GM18907 (cell line): Measurements from ENCODE around the gene STARD8.

Source experiments
- ATAC-seq: cut with Tn5 transposase; IDR thresholded peaks from one replicate; pipeline ENCODE4 v1.9.1; 2021; ENCODE audit warnings: mild to moderate bottlenecking, moderate library complexity; ENCODE audit not compliant: unreplicated experiment

STARD8 gene

DNA sequence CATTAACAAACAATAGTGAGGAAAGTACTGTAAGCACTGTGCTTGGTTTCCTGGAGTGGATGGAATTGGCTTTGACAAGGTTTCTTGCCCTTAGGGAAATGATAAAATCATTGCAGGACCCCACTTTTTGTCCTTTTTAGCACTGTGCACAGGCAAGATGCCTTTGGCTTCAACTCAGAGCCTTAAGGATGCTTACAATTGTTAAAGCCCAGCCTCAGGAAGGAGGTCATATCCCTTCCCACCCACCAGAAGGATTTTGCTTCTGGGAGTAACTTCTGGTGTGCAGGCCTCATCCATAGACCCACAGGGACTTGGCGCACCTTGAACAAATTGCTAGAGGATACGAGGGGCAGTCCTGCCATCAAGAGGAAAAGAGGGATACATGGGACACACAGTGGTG, 44.5 kb downstream of the STARD8 start:
- ATAC-seq = no peak

DNA sequence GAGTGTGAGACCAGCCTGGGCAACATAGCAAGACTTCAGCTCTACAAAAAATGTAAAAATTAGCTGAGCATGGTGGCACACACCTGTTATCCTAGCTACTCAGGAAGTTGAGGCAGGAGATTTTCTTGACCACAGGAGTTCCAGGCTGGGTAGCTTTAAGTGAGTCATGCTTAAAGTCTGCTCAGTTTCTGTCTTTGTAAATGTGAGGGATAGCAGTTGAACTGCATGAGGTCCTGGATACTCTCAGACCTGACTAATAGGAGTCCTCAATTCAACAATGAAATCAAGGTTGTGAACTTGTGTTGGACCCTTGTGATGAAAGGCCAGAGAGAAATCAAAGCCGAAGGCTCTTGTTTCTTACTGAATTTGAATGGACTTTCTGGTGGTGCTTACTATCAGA, 45.2 kb downstream of the STARD8 start:
- ATAC-seq = no peak

DNA sequence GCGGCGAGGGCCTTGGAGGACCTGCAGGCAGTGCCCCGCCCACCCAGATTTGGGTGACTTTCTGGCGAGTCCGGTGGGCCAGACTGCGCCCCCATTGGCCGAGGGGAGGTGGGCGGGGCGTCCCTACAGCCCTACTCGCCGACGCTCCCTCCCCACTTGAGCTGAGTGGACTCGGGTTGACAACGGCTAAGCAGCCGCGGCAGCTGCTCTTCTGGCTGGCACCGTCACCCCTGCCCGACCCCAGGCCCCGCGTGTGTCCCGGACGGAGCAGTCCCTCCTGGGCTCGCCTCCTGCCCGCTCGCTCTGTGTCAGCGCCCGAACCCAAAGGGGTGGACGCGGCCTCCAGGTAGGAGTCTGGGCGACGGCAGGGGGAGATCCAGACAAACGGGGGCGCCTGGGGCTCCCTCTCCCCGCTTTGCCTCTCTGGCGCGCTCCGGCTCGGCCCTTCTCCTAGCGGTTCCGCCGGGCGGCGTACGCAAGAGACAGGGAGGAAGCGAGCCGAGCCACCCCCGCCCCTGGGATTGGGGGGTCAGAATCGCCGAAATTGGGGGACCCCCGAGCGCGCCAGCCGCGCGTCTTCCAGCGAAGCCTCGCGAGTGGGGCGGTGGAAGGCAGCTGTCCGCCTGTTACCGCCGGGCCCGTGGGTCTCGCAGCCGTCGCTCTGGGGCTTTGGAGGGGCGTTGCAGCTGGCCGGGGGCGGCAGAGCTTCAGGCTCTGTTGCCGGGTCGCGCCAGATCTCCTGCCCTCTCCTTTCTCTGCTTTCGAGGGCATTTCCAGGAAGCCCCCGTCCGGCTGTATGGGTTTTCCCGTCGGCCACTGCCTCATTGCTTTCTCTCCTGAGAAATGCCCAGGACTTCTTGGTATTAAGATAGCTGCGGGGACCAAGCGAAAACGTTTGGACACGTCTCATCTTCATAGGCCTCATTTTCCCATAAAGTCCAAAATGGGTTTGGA, 46.3 kb downstream of the STARD8 start:
- ATAC-seq = peak; percentile 43

DNA sequence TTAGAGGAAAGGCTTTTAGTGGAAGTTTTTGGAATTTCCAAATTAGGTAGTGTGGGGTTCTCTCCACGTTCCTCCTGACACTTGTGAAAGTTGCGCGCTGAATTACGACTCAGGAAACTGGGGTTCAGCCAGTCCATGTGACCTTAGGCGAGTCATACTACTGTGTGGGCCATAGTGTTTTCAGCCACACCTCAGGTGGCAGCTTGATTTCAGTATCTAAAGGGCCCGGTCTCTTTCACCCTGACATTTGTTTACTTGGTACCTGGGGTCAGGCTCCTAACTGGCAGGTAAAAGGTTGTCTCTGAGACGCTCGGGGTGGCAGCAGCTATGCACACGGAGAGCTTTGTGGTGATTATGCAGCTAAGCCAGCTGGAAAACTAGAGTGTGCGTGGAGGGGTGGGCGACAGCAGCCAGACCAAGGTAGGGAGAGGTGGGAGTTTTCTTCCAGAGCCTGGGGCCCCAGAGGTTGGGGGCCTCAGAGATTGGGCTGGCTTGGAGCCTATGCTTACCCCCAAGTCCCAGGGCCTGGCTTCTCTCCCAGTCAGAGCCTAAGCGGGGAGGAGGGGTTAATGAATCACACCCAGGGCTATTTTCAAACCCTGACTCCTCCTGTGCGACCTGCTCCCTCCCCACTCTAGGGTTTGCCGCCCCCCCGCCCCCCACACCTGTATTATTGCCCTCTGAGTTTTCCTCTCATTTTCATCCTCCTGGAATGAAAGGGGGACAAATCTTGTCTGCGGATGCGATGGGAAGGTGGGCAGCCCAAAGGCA, 47.2 kb downstream of the STARD8 start:
- ATAC-seq = no peak

DNA sequence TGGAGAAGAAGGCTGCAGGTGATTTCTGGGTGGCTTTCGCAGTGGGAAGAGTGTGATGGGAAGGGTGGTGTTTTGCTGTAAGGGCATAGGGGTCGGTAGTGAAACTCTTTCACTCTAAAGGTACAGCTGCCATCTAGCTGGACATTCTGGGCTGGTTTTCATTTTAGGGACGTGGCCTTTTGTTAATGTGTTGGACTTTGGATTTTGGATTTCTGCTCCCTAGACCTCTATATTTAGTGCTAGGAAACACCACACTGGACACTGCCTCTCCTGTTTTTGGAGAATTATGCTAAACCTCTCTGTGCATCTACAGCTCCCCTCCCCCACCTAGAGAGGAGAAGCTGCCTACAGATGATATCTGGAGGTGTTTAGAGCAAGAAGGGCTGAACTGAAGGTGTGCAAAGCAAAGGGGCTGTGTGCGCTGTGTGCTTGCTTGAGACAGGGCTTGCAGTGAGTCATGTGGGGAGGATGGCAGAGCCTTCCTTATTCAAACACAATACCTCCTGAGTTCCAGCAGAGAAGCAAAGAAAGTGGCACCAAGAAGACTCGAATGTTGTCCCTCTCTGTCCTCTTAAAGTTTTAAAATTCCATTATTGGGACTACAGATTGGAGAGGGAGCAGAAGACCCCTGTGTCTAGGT, 47.9 kb downstream of the STARD8 start:
- no peak for ATAC-seq

DNA sequence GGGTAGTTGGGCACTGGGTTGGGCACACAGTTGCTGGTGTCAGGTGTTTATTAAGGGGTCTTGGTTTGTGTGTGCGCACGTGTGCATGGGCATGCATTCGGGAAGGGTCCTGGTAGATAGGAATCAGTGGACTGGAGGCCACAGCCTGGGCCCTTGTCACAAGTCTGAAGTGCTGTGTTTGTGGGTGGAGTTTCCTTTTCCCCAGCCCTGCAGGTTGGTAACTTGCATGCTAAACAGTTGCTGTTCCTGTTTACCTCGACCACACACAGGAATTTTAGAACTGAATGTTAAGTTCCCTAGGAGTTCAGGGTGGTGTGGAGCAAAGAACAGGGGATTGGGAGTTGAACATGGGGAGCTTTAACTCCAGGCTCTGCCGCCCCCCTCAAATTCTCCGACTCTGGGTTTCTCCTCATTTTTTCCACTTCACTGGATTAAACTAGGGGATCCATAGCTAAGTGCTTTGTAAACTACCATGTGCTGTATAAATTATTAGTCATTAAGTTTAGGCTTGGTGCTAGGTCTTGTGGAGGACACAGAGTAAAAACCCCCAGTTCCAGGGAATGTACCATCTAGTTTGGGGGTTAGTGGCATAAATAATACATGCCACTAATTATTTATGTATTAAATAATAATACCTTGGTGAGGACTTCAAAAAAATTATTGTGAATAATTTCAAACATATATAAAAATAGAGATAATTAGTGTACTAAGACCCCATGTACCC, 49.0 kb downstream of the STARD8 start:
- ATAC-seq = no peak

DNA sequence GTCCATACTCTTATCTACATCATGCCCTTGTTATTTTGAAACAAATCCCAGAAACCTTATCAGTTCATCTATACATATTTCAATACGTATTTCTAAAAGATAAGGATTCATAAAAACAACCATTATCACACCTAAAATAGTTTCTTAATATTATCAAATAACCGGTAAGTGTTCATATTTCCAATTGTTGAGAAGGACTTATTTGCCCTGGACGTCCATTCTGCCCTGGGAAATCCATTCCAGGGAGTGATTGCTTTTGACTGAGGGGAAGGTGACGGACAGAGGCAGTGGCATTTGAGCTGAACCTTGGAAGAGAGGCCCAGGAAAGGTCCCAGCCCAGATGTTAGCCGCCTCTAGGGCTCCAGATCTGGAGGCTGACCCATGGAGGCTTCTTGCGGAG, 49.6 kb downstream of the STARD8 start:
- no peak for ATAC-seq

DNA sequence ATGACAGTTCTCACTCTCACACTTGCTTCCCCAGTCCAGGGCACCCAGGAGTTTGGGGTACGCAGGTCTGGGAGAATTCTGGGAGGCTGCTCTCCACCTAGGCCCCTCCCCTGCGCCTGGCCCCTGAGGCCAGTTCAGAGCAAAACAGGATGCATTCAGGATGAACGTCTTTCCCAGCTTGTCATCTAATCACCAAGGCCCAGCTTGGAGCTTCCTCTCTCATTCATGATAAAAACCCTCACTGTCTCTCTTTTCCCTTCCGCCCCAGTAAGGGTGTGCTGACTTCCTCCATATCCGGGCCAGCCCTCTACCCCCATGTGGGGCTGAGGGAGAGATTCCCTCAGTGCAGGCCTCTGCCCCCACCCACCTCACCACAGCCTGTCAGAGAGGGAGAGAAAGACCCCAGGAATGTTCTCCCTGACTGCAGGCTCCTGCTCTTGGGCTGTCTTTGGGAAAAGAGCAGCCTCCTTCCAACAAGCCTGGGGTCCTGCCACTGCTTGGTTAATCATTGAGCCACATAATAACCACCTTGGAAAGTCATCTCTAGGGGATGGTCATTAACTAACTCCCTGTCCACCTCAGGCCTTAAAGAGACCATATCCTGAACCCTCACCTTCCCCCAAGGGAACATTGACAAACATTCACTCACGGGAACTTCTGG, 50.1 kb downstream of the STARD8 start:
- ATAC-seq = no peak

DNA sequence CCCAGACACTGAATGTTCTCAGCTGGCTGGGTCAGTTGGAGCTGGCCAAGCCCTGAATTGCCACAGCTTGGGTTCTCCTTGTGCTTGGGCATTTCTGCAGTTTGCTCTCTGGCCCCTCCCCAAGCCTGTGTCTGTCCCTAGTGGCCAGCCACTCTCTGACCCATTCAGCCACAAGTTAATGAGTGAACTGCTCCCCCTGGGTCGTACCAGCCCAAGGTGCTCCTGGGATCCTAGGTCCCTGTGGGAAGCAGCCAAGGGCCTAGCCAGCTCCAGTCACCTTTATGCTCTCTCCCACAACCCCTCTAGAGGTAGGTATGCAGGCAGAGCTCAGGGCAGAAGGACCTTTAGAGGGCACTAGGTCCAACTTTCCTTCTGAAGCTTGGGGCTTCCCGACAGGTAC, 51.5 kb downstream of the STARD8 start:
- no peak for ATAC-seq

DNA sequence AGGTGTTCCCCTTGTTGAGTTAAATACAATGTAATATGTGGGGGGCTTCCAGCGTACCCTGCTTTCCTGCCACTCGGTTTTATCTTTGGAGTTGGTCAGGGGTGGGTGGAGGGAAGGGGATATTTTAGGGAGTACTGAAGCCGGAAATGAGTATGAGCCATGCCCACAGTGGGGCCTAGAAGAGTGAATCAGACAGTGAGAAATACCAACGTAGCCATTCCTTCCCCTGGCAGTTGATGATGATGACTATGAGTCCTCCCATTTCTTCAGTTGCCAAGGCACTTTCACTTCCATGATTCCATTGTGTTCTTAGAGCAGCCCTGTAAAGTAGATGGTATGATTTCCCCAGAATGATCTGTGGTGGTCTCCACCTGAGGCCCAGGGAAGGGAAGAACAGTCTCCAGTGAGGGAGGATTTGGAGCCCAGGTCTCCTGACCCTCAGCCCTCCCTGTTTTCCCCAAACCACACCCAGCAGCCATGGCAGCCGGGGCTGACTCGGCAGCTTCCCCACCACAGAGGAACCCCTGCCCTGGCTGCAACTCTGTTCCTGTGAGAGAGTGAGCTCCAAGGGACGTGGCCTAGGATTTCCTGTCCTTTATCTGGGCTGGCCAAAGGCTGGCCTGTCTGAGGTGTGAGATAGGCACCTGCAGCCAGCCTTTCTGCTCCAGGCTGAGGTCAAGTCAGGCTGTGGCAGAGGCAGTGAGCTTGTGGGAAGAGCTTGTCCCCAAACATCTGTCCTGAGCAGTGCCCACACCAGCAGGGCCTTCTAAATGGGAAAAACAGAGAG, 52.7 kb downstream of the STARD8 start:
- ATAC-seq = no peak

DNA sequence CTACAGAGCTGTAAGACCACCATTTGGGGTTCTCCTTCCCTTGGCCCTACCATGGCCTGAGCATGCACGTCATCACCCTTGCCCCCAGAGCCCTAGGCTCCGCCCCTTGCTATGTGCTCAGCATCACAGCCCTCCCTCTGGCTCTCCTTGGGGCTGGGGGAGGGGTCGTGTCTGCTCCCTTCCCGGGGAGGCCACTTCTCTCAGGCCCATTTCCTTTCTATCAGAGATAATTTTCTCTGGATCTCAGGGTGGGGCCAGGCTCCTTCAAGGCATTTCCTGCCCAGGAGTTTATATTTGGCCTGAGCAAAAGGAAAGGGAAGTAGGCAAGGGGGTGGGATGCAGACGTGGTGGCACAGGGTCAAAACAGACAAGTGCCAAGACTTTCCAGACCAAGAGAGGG, 55.9 kb downstream of the STARD8 start:
- no peak for ATAC-seq

DNA sequence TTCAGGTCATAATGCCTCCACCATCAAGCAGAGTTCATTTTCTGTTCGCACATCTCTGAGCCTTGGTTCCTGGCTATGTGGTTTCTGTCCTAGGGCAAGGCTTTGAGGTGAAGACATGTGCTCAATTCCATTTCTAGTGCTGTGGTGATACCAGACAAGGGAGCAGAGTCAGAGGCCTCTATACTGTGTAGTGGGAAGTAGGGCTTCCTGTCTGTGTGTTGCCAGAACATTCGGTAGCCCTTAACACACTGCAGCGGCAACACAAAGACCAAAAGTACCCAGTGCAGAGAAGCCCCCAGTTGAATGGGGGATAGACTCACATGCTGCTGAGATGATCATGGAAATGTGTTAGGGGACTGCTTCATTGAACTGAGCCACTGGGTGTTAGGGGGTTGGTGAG, 56.4 kb downstream of the STARD8 start:
- no peak for ATAC-seq

DNA sequence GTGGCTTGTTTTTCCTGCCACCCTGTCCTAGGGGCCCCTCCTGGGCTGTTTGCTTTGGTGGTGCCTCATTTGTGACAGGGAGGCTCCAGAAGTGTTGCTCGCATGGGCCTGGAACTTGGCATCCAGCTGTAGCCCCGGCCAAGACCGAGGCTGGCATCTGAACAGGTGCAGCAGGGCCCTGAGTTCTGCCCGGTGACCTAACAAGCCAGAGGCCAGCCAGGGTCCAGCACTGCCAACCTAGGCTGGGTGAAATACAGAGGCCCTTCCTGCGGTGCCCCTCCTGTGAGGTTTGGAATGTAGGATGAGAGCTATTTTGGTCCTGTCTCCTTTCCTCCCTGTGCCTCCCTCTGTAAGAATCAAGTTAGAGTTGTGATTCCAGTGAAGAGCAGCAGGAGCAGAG, 58.5 kb downstream of the STARD8 start:
- no peak for ATAC-seq

DNA sequence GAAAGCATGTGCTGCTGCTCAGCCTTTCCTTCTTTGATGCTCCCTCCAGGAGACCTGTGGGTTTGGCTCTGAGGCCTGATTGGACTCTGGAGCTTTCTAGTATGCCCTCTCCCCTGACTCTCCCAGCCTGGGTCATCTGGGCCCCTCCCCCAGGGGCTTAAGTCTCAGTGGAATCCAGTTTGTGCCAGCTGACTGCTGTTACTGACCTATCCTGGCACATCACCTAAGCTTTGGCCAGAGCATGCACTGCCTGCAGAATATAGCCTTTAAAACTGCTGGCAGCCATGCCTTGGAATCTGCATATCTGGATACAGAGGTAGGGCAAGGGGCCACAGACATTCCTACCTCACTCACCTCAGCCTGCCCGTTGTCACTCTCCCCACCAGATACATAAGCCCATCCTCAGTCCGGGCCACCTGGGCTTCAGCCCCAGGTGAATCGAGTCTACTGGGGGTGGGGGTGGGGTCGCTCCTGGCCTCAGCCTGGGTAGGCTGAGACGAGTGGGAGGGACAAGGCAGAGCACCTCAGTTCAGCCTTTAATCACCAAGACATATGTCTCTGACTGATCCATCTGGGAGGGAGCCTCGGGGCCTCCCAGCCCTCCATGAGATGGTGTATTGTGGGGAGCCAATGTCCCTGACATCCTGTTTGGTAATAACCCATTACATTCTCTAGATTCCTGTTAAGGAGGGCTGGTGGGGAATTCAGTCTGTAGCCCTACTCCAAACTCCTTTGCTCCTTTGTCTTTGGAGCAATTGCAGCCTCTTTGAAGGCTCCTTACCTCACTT, 61.2 kb downstream of the STARD8 start:
- ATAC-seq = no peak

DNA sequence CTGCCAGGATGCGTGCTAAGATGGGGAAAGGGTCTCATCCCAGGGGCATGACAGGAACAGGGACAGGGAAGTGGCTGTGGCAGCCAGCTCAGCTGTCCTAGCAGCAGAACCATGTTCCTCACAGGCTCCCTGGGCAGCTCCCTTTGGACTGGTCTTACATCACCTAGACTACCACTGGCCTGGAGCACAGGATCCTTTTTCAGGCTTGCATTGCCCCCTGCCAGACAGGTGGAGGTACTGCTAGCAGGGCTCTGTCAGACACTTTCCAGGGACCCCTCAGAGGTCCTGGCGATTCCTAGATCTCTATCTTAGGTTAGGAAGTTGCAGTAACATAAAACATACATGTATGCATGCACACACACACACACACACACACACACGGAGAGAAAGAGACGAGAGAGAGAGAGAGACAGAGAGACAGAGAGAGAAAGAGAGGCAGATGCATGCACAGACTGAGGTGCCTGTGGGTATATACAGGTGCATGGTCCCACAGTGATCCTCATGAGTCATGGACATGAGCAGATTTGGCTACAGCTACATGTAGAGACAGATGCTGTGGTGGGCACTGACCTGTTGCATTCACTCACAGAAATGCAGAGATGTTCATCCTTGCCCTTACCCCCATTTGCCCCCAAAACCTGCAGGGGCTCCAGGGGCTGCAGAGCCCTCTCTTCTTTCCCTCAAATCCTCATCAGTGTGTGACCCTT, 63.6 kb downstream of the STARD8 start:
- ATAC-seq = peak; percentile 62

DNA sequence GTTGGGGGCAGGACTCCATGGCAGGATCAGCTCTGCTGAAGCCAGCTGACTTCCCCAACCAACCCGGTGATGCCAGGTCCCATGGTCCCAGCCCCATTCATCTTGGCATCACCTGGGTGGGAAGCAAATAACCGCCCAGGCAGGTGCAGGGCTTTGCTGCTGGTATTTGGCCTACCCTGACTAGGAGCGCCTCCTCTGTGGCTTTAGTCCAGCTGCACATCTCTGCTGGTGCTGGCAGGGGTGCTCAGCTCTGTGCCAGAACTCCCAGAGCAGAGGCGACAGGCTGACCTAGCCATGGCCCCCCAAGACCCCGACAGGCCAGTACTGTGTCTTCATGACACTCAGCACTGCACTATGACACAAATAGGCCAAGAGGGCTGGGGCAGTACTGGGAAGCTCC, 64.4 kb downstream of the STARD8 start:
- no peak for ATAC-seq

DNA sequence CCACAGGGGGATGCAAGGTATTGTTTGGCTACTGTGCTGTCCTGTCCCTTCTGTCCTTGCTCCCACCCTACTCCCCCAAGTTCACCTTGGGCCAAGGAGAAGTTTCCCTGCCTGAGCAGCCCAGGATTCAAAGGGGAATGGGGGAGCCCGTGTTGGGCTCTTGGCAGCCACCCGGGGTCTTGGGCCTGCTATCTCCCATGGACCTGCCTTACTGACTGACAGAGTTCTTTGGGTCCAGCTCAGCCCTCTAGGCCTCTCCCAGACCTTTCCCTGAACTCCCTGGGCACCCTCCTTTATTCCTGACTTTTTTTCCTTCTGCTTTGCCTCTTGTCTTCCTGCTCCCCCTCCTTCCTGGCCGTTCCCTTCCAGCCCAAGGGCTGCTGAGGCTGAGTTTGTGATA, 67.4 kb downstream of the STARD8 start:
- ATAC-seq = no peak

DNA sequence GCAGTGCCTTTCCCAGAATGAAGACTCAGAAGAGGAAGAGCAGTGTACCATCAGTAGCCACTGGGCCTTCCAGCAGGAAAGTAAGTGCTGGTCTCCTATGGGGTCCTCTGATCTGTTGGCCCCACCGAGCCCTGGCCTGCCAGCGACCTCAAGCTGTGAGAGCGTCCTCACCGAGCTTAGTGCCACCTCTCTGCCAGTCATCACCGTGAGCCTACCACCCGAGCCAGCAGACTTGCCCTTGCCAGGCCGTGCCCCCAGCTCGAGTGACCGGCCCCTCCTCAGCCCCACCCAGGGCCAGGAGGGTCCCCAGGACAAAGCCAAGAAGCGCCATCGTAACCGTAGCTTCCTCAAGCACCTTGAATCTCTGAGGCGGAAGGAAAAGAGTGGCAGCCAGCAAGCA, 69.7 kb downstream of the STARD8 start:
- ATAC-seq = no peak
